Endometrial microvascular endothelial cells (primary cell): ENCODE measurements around the gene SLC7A9. TPM values are rescaled to one million over a fixed set of nuclear protein-coding genes. Genes with fewer than 3 reads are reported as not detected.
"Not testable (repeated sequence)": the region's sequence is repeated elsewhere in the genome, so short reads cannot be mapped to it uniquely, and the experiment has no call there.

Source experiments
- in situ Hi-C: cut with HindIII; loops from 2 replicates; pipeline ENCODE4 v1.10.0; 2017; ENCODE audit warnings: low sequenced_read_pairs, low pct_unique_long_range_greater_than_20kb; ENCODE audit errors: inconsistent ontology term
- total RNA-seq: library from RNA; depleted of rRNA; stranded (reverse); fragments of >200 nt; gene quantifications from one replicate; pipeline ENCODE4 v1.2.3, GENCODE V29; 2015; ENCODE audit errors: inconsistent ontology term

The SLC7A9 gene
- total RNA-seq, 1 donor from 2014 or later = not detected

GRCh38 chr19:32814624-32815023 lies 54.9 kb downstream of the SLC7A9 start:
- in situ Hi-C loops = no loop called here

GRCh38 chr19:32813862-32814425 lies 55.6 kb downstream of the SLC7A9 start:
- in situ Hi-C loops = no loop called here

DNA sequence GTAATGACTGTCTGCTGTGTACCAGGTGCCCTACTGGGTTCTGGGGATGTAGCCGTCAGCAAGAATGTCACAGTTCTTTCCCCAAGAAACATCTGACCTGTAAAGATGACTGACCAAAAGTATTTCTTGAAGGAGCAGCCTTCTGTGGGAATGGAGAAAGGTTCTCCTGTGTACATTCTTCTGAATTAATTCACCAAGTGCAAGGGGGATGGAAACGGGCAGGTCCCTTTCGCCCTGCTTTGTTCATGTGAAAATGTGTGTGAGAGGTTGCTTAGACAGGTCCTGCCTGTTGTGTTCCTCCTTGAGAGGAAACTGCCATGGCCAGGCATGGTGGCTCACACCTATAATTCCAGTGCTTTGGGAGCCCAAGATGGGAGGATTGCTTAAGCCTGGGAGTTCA lies 57.0 kb downstream of the SLC7A9 start:
- in situ Hi-C loops = no loop called here

GRCh38 chr19:32812036-32812435 lies 57.5 kb downstream of the SLC7A9 start:
- in situ Hi-C loops = no loop called here

GRCh38 chr19:32811151-32811550 lies 58.4 kb downstream of the SLC7A9 start:
- in situ Hi-C loops = no loop called here

- in situ Hi-C loops = no loop called here
Observed at GRCh38 chr19:32810452-32810851, 59.1 kb downstream of the SLC7A9 start.

DNA sequence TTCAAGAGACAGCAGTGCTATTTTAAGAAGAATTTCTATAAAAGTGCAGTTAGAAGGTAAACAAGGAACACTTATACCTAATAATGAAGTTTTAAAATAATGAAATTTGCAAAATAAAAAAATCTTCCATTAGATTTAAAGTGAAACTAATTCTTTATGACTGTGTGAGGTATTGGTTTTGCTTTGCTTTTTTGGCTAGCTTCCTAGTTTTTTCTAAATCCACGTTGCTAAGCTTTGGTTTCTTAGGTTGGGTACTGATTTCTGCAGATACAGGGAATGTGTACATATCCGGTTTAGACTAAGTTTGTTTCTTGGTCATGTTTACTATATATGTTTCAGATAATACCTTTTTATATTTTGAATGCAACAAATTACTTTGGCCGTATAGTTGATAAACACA lies 59.8 kb downstream of the SLC7A9 start:
- in situ Hi-C loops = no loop called here

- in situ Hi-C loops = no loop called here
Observed at GRCh38 chr19:32809254-32809653, 60.3 kb downstream of the SLC7A9 start.

GRCh38 chr19:32808236-32808635 lies 61.3 kb downstream of the SLC7A9 start:
- in situ Hi-C loops = no loop called here

DNA sequence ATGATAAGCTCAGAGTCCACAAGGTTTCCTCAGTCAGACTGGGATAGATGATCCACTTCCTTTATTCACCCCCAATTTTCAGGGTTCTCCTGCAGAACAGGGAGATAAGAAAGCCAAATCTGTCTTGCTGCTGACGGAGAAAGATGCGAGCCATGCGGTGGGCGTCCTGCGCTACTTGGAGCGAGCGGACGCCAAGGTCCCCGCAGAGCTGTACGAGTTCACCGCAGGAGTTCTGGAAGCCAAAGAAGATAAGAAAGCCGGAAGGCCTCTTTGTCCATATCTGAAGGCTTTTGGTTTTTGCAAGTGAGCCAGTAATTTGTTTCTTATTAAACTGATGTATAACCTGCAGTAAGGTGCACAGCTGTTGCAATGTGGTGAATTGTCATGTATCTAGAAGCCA lies 66.7 kb downstream of the SLC7A9 start:
- in situ Hi-C loops = no loop called here

GRCh38 chr19:32800754-32801153 lies 68.8 kb downstream of the SLC7A9 start:
- in situ Hi-C loops = no loop called here

- in situ Hi-C loops = no loop called here
Observed at GRCh38 chr19:32800191-32800590, 69.4 kb downstream of the SLC7A9 start.

DNA sequence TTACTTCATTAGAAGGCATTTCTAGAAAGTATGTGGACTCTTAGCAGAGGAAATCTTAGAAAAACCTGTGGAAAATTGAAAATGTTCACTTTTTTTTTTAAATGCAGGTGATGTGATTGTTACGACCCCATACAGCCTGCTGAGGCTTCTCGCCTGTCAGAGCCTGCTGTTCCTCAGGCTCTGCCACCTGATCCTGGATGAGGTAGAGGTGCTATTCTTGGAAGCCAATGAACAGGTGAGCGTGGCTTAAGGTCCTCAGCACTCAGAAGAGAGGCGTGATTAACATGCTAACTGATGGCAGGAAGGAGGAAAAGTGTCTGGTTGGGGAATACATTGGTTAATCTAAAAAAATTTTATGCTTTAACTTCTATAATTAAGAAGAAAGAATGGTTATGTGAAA lies 71.4 kb downstream of the SLC7A9 start:
- in situ Hi-C loops = no loop called here

GRCh38 chr19:32789429-32789828 lies 80.1 kb downstream of the SLC7A9 start:
- in situ Hi-C loops = no loop called here

DNA sequence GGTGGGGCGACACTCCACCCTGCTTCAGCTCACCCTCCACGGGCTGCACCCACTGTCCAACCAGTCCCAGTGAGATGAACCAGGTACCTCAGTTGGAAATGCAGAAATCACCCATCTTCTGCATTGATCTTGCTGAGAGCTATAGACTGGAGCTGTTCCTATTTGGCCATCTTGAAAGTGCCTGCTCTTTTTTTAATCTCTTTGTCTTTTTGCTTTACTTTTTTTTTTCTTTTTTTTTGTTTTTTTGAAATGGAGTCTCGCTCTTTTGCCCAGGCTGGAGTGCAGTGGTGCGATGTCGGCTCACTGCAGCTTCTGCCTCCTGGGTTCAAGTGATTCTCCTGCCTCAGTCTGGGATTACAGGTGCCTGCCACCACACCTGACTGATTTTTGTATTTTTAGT lies 81.7 kb downstream of the SLC7A9 start:
- in situ Hi-C loops = not testable (repeated sequence)

- in situ Hi-C loops = not testable (repeated sequence)
Observed at GRCh38 chr19:32787161-32787813, 82.3 kb downstream of the SLC7A9 start.

- in situ Hi-C loops = not testable (repeated sequence)
Observed at GRCh38 chr19:32782089-32782488, 87.5 kb downstream of the SLC7A9 start.

- in situ Hi-C loops = no loop called here
Observed at GRCh38 chr19:32781280-32781679, 88.3 kb downstream of the SLC7A9 start.
